GM18526 (cell line): Measurements from ENCODE around the gene PPFIBP1.

Experiments
- POLR2A ChIP-seq: IDR thresholded peaks from 3 replicates; pipeline ENCODE4 v1.6.1; 2011; ENCODE audit not compliant: insufficient read length; ENCODE audit errors: extremely low read depth

Gene PPFIBP1

GRCh38 chr12:27548301-27549199 lies 24.5 kb downstream of the PPFIBP1 start:
- TF ChIP-seq POLR2A = no peak

GRCh38 chr12:27549236-27549800 lies 25.3 kb downstream of the PPFIBP1 start:
- no peak for TF ChIP-seq POLR2A

GRCh38 chr12:27549801-27550652 lies 26.0 kb downstream of the PPFIBP1 start:
- no peak for TF ChIP-seq POLR2A

- TF ChIP-seq POLR2A = no peak
Observed at GRCh38 chr12:27550653-27550975, 26.6 kb downstream of the PPFIBP1 start.

GRCh38 chr12:27551172-27551840 lies 27.3 kb downstream of the PPFIBP1 start:
- TF ChIP-seq POLR2A = no peak

GRCh38 chr12:27552235-27552634 lies 28.2 kb downstream of the PPFIBP1 start:
- TF ChIP-seq POLR2A = no peak

- no peak for TF ChIP-seq POLR2A
Observed at GRCh38 chr12:27552886-27553560, 29.0 kb downstream of the PPFIBP1 start.

GRCh38 chr12:27553941-27554340 lies 29.9 kb downstream of the PPFIBP1 start:
- TF ChIP-seq POLR2A = no peak

GRCh38 chr12:27554421-27555186 lies 30.6 kb downstream of the PPFIBP1 start:
- no peak for TF ChIP-seq POLR2A

GRCh38 chr12:27555361-27555760 lies 31.4 kb downstream of the PPFIBP1 start:
- TF ChIP-seq POLR2A = no peak

- no peak for TF ChIP-seq POLR2A
Observed at GRCh38 chr12:27555925-27556778, 32.1 kb downstream of the PPFIBP1 start.

GRCh38 chr12:27560126-27560525 lies 36.1 kb downstream of the PPFIBP1 start:
- TF ChIP-seq POLR2A = no peak
